ENCODE data around the gene PTPRN2.
"Not testable (repeated sequence)": the region's sequence is repeated elsewhere in the genome, so short reads cannot be mapped to it uniquely, and the experiment has no call there.

PTPRN2 gene

DNA sequence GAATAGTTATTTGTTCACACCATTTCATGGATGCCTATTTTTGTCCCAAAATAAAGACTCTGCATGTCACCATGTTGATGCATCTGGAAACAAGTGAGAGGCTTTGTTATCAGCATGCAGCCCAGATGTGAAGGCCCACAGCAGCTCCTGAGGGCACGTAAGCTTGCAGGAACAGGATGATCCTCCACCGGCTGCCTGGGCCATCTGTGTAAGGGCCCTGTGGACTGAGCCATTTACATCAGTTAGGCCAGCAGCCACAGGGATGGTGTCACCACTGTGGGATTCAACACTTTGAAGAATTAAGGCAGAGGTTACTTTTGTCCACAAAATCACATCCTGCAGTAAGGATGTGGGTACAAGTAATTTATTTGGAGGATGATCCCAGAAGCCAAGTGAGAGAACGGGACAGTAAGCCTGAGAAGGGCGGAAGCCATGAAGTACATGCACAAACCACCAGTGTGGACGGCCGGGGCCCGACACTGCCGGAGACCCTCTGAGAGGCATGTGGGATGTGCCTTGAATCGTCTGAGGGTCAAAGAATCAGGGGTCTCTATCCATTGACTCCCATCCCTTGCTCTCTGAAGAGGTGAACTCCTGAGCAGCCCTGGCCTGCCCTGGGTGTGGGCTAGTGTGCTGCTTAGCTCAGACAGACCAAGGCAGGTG is 641.1 kb downstream of the PTPRN2 start:
- DNase-seq (ENCODE audit: low read depth), result no peak

DNA sequence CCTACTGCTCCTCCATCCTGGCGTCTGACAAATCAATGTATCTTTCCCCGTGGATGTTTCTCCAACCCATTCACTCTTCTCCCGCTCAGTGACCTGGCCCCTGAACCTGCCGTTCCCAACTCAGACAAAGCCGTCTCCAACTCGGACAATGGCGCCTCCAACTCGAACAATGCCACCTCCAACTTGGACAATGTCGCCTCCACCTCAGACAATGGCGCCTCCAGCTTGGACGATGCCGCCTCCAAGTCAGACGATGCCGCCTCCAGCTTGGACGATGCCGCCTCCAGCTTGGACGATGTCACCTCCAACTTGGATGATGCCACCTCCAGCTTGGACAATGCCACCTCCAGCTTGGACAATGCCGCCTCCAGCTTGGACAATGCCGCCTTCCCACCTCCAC is 642.2 kb downstream of the PTPRN2 start:
- DNase-seq (ENCODE audit: low read depth), result no peak

GRCh38 chr7:157944734-157945291 is 642.8 kb downstream of the PTPRN2 start:
- DNase-seq (ENCODE audit: low read depth), result no peak

- no peak for DNase-seq (ENCODE audit: low read depth)
Observed at GRCh38 chr7:157944051-157944450, 643.6 kb downstream of the PTPRN2 start.

- no peak for DNase-seq (ENCODE audit: low read depth)
Observed at GRCh38 chr7:157943561-157943960, 644.1 kb downstream of the PTPRN2 start.

DNA sequence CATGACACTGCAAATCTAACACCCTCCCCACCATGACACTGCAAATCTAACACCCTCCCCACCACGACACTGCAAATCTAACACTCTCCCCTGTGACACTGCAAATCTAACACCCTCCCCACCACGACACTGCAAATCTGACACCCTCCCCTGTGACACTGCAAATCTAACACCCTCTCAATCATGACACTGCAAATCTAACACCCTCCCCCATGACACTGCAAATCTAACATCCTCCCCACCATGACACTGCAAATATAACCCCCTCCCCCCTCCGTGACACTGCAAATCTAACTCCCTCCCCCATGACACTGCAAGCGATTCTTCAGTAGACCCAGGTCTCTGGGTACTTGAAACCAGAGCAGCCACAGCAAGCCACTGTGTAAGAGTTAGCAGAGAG is 646.4 kb downstream of the PTPRN2 start:
- no peak for DNase-seq (ENCODE audit: low read depth)

DNA sequence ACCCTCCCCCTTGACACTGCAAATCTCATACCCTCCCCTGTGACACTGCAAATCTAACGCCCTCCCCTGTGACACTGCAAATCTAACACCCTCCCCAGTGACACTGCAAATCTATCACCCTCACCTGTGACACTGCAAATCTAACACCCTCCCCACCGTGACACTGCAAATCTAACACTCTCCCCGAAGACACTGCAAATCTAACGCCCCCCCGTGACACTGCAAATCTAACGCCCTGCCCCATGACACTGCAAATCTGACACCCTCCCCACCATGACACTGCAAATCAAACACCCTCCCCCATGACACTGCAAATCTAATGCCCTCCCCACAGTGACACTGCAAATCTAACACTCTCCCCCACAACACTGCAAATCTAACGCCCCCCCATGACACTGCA is 647.1 kb downstream of the PTPRN2 start:
- DNase-seq (ENCODE audit: low read depth), result no peak

- DNase-seq (ENCODE audit: low read depth), result no peak
Observed at GRCh38 chr7:157938211-157938610, 649.4 kb downstream of the PTPRN2 start.

- DNase-seq (ENCODE audit: low read depth), result no peak
Observed at GRCh38 chr7:157937406-157937805, 650.2 kb downstream of the PTPRN2 start.

- no peak for DNase-seq (ENCODE audit: low read depth)
Observed at GRCh38 chr7:157936976-157937375, 650.6 kb downstream of the PTPRN2 start.

GRCh38 chr7:157935721-157936120 is 651.9 kb downstream of the PTPRN2 start:
- DNase-seq (ENCODE audit: low read depth), result not testable (repeated sequence)

DNA sequence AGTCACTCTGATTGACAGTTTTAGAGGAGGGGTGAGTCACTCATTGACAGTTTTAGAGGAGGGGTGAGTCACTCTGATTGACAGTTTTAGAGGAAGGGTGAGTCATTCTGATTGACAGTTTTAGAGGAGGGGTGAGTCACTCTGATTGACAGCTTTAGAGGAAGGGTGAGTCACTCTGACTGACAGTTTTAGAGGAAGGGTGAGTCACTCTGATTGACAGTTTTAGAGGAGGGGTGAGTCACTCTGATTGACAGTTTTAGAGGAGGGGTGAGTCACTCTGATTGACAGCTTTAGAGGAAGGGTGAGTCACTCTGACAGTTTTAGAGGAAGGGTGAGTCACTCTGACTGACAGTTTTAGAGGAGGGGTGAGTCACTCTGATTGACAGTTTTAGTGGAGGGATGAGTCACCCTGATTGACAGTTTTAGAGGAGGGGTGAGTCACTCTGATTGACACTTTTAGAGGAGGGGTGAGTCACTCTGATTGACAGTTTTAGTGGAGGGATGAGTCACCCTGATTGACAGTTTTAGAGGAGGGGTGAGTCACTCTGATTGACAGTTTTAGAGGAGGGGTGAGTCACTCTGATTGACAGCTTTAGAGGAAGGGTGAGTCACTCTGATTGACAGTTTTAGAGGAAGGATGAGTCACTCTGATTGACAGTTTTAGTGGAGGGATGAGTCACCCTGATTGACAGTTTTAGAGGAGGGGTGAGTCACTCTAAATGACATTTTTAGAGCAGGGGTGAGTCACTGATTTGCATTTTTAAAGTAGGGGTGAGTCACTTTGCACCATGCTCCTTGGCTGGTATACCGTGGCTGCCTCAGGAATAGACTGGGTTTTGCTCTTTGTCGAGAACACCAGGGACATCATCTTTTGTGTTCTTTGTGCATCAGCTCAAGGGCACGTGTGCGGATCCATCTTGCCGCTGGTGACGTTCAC is 654.1 kb downstream of the PTPRN2 start:
- not testable (repeated sequence) for DNase-seq (ENCODE audit: low read depth)

GRCh38 chr7:157932498-157933218 is 655.0 kb downstream of the PTPRN2 start:
- no peak for DNase-seq (ENCODE audit: low read depth)

GRCh38 chr7:157930926-157931466 is 656.6 kb downstream of the PTPRN2 start:
- DNase-seq (ENCODE audit: low read depth), result no peak

DNA sequence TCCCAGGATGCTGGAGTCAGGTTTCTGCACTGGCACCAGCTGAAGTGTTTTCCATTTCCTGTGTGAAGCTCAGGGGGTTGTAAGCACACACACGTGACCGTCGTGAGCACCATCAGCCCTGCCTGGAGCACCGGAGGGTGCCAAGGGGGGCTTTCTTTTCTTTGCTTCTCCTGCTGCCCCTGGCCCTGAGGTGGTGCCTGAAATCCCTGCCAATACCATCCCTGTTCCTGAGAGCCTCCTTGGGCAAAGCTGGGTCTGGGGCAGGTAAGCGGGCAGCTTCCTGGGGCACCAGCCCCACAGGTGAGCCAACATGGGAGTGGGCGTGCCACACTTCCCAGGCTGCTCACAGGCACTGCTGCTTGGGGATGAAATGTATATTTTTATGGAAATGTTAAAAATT is 657.2 kb downstream of the PTPRN2 start:
- DNase-seq (ENCODE audit: low read depth), result no peak

- no peak for DNase-seq (ENCODE audit: low read depth)
Observed at GRCh38 chr7:157929671-157930070, 658.0 kb downstream of the PTPRN2 start.

GRCh38 chr7:157928808-157929425 is 658.7 kb downstream of the PTPRN2 start:
- no peak for DNase-seq (ENCODE audit: low read depth)

GRCh38 chr7:157928171-157928794 is 659.3 kb downstream of the PTPRN2 start:
- DNase-seq (ENCODE audit: low read depth), result no peak

GRCh38 chr7:157927313-157927925 is 660.2 kb downstream of the PTPRN2 start:
- DNase-seq (ENCODE audit: low read depth), result no peak

DNA sequence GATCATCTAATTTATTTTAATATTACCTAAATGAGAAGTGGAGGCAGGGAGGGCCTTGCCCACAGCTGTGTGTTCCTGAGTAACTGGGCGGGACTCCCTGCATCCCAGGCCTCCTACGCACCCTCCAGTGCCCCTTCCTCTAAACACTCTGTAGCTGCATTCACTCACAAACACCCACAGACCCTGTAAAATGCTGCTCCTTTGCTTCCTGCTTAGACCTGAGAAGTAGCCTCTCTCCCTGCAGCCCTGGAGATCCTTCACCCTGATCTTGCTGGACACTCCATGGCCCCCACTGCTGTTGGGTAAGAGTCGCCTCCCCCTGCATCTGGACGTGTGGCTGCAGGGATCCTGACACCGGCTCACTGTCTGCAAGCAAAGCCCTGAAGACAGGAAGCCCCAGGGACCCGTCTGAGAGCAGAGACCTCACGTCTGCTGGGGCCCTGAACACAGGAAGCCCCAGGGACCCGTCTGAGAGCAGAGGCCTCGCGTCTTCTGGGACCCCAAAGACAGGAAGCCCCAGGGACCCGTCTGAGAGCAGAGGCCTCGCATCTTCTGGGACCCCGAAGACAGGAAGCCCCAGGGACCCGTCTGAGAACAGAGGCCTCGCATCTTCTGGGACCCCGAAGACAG is 661.0 kb downstream of the PTPRN2 start:
- DNase-seq (ENCODE audit: low read depth), result no peak
